ENCODE measurements around the gene S100A6.

The S100A6 gene

DNA sequence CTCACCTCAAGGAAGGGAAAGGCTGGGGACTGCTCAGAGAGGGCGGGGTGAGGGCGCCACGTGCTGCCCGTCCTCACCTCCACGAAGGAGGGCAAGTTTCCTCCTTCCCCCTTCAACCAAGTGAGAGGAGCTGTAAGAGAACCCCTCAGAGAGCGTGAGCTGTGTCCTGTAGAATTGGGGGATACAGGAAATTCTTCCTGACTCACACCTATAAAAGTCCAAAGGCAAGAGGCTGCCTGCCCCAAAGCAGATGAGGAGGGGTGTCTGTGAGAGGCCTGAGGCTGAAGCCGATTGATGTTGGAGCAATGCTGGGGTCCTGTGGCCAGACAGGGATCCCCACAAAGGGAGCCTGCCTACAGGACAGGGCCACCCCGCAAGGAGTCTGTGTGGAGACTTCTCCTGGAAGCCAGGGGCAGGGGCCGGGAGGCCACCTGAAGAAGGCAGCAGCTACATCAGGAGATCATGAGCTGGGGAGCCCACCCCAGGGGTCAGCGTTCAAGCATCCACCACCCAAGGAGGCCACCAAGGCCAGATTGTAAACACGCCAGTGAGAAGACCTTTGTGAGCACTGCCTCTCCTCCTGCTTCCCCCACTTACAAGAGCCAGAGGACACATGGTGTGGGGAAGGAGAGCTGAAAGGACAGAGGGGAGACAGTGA lies 27.7 kb downstream of the S100A6 start:
- Mint-ChIP-seq H3K27ac (peak overlapping the region in 1 of 2 donors; percentile 46), H3K36me3 (ENCODE audit: insufficient read depth) (no peaks in the 10 kb centered on the region), H3K4me1 (ENCODE audit: low read depth in 2 of 2) (peaks cover 5 to 7% of the 10 kb centered on the region in 2 donors), H3K4me3 (no peak overlapping the region), H3K27me3 (no peaks in the 10 kb centered on the region), H3K9me3 (no peaks in the 10 kb centered on the region)
- no peak for DNase-seq
- no peak for ATAC-seq (replicated peaks)

DNA sequence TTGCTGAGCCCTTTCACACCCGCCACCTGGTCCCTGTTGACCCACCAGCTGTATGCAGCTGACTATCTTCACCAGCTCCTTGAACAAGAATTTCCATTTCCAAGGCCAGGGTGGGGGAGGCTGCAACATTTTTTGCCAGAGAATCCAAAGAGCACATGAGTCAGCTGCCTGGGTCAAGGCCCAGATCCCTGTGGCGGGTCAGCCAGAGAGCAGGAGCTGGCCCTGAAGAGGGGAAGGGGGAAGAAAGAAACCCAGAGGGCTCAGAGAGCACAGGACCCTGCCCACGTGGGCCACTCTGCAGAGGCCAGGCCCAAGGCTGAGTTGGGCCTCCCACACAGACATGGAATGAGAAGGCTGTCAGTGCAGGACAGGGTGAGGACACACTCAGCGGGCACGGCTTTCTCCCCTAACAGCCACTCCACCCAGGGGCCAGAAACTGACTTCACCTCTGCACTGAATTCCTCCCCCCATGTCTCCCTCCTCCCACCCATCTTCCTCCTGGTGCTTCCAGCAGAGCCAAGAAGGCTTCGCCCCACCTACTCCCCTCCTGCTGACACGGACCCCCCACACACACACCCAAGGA lies 28.9 kb downstream of the S100A6 start:
- peaks cover 0 to 4% of the 10 kb centered on the region in 2 donors for H3K27me3 Mint-ChIP-seq
- H3K4me1 Mint-ChIP-seq (ENCODE audit: low read depth in 2 of 2) = peaks cover 5 to 7% of the 10 kb centered on the region in 2 donors
- ATAC-seq (replicated peaks) = no peak
- H3K27ac Mint-ChIP-seq = no peak overlapping the region
- no peaks in the 10 kb centered on the region for H3K9me3 Mint-ChIP-seq
- no peaks in the 10 kb centered on the region for H3K36me3 Mint-ChIP-seq (ENCODE audit: insufficient read depth)
- DNase-seq = no peak
- no peak overlapping the region for H3K4me3 Mint-ChIP-seq

DNA sequence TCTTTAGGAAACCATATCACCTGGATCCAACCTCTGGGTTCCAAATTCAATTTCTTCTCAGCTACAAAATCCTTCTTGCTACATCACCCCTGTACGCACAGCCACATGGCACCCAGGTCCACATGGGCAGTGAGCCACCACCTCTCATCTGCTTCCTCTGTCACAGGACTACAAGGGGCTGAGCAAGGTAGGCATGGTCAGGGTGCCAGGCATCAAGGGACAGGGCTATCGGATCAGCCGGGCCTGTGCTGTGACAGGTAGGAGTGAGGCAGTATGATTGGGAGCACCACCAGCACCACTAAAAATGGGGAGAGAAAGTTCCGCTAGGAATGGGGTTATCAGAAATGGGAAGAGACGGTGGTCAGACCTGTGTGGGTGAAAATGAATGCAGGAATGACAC lies 29.4 kb downstream of the S100A6 start:
- Mint-ChIP-seq H3K27me3 (peaks cover 0 to 6% of the 10 kb centered on the region in 2 donors), H3K27ac (no peak overlapping the region), H3K4me3 (no peak overlapping the region)

DNA sequence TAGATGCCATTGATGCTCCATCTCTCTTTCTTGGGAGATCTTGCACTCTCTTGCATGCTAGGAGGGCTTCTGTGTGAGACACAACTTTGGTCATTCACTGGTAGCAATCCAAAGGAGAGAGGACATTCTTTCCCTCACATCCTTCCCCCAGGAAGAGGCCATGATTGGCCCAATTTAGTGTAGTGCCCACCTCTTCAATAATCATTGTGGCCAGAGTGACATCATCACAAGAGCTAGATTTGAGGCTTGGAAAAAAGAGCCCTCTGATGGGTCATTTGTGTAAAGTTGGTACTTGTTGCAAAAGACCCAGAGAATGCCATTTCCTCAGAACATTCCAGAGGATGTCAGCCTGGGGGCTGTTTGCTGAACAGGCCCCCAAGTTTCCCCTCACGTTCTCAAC lies 30.2 kb downstream of the S100A6 start:
- no peaks in the 10 kb centered on the region for H3K36me3 Mint-ChIP-seq (ENCODE audit: insufficient read depth)
- peaks cover 2 to 6% of the 10 kb centered on the region in 2 donors for H3K27me3 Mint-ChIP-seq
- no peaks in the 10 kb centered on the region for H3K4me1 Mint-ChIP-seq (ENCODE audit: low read depth in 2 of 2)
- no peak for DNase-seq
- H3K27ac Mint-ChIP-seq = no peak overlapping the region
- H3K9me3 Mint-ChIP-seq = no peaks in the 10 kb centered on the region
- no peak for ATAC-seq (replicated peaks)
- no peak overlapping the region for H3K4me3 Mint-ChIP-seq

More for the DNA sequence above, 29.4 kb downstream of the S100A6 start:
- DNase-seq = no peak
- no peaks in the 10 kb centered on the region for H3K9me3 Mint-ChIP-seq
- ATAC-seq (replicated peaks) = no peak
- peaks cover 5 to 6% of the 10 kb centered on the region in 2 donors for H3K4me1 Mint-ChIP-seq (ENCODE audit: low read depth in 2 of 2)
- H3K36me3 Mint-ChIP-seq (ENCODE audit: insufficient read depth) = no peaks in the 10 kb centered on the region

DNA sequence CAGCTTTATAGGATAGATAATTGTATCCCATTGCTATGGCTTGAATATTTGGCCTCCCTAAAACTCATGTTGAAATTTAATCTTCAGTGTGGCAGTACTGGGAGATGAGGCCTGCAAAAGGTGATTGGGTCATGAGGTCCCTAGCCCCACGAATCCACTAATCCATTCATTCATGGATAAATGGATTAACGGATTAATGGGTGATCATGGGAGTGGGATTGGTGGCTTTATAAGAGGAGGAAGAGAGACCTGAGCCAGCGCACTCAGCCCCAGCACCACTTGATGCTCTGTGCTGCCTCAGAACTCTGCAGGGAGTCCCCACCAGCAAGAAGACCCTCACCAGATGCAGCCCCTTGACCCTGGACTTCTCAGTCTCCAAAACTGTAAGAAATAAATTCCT lies 32.0 kb downstream of the S100A6 start:
- no peaks in the 10 kb centered on the region for H3K9me3 Mint-ChIP-seq
- no peak overlapping the region for H3K4me3 Mint-ChIP-seq
- no peaks in the 10 kb centered on the region for H3K36me3 Mint-ChIP-seq (ENCODE audit: insufficient read depth)
- DNase-seq (no peak), ATAC-seq (replicated peaks) (no peak)
- H3K27me3 Mint-ChIP-seq = peaks cover 18 to 21% of the 10 kb centered on the region in 2 donors
- H3K4me1 Mint-ChIP-seq (ENCODE audit: low read depth in 2 of 2) = no peaks in the 10 kb centered on the region
- no peak overlapping the region for H3K27ac Mint-ChIP-seq

DNA sequence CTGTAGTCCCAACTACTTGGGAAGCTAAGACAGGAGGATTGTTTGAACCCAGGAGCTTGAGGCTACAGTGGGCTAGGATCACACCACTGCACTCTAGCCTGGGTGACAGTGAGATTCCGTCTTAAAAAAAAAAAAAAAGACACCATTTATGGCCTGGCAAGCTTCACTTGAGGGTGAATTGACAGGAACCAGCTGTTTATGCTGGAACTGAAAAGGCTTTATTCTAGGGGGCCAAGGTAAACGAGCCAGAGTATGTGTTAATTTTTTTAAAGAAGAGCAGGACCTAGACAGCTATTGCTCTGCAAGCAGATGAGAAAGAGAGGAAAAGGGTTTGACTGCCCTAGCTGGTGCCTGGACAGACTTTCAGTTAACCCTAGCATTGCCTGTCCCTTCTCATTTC lies 37.0 kb downstream of the S100A6 start:
- no peaks in the 10 kb centered on the region for H3K4me1 Mint-ChIP-seq (ENCODE audit: low read depth in 2 of 2)
- H3K27me3 Mint-ChIP-seq = peaks cover 39 to 49% of the 10 kb centered on the region in 2 donors
- H3K9me3 Mint-ChIP-seq = no peaks in the 10 kb centered on the region
- DNase-seq = no peak
- H3K27ac Mint-ChIP-seq = no peak overlapping the region
- H3K36me3 Mint-ChIP-seq (ENCODE audit: insufficient read depth) = no peaks in the 10 kb centered on the region
- ATAC-seq (replicated peaks) = no peak
- no peak overlapping the region for H3K4me3 Mint-ChIP-seq

DNA sequence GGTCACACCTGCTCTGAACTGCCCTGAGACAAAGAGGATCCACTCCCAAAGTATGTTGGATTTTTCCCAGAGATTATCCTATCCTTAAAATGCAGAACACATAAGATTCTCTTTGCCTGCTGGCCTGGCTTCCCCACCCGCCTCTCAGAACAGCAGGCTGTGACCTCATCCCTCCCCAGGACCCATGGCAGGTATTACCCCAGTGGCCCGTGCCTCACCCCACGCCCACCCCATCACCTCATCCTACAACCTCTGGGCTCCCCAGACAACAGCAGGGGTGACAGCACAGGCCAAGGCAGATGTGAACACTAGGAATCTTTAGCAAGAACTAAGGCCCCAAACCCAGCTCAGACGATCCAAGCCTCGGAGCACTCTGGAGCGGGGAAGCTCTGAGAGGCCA lies 40.3 kb downstream of the S100A6 start:
- Mint-ChIP-seq H3K27me3 (peaks cover 52 to 78% of the 10 kb centered on the region in 2 donors), H3K4me3 (no peak overlapping the region), H3K9me3 (no peaks in the 10 kb centered on the region), H3K4me1 (ENCODE audit: low read depth in 2 of 2) (no peaks in the 10 kb centered on the region), H3K27ac (no peak overlapping the region), H3K36me3 (ENCODE audit: insufficient read depth) (no peaks in the 10 kb centered on the region)
- DNase-seq (no peak), ATAC-seq (replicated peaks) (no peak)

DNA sequence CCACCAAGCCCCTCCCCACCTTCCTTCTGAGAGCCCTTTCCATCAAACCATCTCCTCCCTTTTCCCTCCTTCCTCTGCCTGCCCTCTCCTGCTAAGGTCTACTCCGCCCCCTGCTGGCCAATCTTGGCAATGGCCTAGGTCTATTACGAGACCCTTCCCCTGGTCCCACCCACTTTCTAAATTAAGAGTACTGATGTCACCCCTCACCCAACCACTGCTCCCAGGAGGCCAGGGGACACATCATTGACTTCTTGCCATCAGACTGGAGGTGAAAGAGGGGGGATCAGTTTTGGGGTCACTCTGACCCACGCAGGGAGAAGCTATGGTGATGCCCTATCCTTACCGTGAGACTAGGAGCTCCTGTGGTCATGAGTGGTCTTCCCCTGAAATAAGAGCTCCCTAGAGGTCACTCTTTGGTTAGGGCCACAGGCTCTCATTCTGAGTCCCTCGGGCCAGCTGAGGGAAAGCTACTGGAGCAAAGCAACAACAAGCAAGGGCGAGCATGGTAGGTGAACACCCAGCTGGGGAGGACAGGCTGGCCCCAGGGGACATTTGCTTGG lies 40.7 kb downstream of the S100A6 start:
- DNase-seq (peak; percentile 60 to 71 (median 62)), ATAC-seq (replicated peaks) (peak; percentile 51)
- no peaks in the 10 kb centered on the region for H3K4me1 Mint-ChIP-seq (ENCODE audit: low read depth in 2 of 2)
- H3K27ac Mint-ChIP-seq = no peak overlapping the region
- no peaks in the 10 kb centered on the region for H3K36me3 Mint-ChIP-seq (ENCODE audit: insufficient read depth)
- H3K27me3 Mint-ChIP-seq = peaks cover 53 to 74% of the 10 kb centered on the region in 2 donors
- H3K4me3 Mint-ChIP-seq = no peak overlapping the region
- H3K9me3 Mint-ChIP-seq = no peaks in the 10 kb centered on the region

DNA sequence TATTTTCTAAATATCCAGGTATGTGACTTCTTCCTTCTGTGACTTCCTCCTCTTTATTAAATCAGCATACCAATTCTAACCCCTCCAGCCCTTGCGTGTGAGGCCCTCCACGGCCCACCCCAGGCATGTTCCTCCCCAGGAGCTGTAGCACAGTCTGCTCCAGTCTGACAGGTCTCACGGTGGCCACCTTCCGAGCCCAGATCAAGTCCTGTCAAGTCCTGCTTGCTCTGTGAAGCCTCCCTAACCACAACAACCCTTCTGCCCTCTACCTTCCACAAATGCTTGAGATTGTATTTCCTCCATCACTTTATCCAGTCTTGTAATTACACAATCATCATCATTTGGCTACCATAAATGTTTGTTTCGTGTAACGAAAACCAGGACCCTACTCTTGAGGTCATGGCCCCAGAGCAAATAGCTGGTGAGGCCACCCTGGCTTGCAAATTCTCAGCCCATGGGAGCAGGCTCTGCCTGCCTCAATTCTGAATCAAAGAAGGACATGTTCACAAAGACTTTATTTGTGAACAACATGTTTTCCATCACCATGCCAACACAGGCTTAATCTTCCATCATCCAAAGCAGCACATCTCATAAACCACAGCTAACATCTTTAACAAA lies 42.3 kb downstream of the S100A6 start:
- peaks cover 46 to 58% of the 10 kb centered on the region in 2 donors for H3K27me3 Mint-ChIP-seq
- H3K9me3 Mint-ChIP-seq = no peaks in the 10 kb centered on the region
- no peak overlapping the region for H3K27ac Mint-ChIP-seq
- ATAC-seq (replicated peaks) = no peak
- no peaks in the 10 kb centered on the region for H3K4me1 Mint-ChIP-seq (ENCODE audit: low read depth in 2 of 2)
- DNase-seq = no peak
- no peaks in the 10 kb centered on the region for H3K36me3 Mint-ChIP-seq (ENCODE audit: insufficient read depth)
- H3K4me3 Mint-ChIP-seq = no peak overlapping the region

DNA sequence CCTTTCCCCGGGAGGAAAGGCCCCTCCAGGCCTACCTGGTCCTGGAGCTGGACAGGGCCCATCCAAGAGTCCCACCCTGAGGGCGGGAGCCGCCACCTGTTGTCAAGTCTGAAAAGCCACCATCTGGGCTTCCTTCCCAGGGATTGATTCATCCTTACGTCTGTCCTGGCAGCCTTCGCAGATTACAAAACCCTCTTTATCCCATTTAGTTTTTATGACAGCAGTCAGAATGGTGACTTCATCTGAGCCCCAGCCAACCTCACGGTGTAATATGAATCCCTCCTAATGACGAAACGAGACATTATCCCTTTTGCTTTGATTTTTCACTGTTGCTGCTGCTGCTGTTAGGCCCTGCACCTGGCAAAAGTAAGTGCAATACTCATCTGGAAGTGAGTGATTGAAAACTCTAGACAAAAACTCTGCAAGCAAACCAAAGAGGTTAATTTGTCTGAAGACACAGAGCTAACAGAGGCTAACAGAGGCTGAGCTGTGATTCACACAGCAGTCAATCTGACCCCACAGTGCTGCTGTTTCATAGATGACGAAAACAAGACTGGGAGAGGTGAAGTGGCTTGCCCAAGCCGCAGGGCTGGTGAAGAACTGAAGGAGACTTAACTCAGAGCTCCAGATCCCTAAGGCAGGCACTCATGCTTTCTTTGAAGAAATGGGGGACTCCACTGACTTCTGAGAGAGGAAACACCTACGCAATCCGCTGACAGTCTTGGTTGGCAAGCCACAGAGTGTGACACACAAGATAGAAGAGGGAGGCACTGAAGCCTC lies 45.3 kb downstream of the S100A6 start:
- ATAC-seq (replicated peaks) (no peak), DNase-seq (no peak)
- Mint-ChIP-seq H3K9me3 (no peaks in the 10 kb centered on the region), H3K36me3 (ENCODE audit: insufficient read depth) (no peaks in the 10 kb centered on the region), H3K27ac (no peak overlapping the region), H3K4me1 (ENCODE audit: low read depth in 2 of 2) (no peaks in the 10 kb centered on the region), H3K4me3 (no peak overlapping the region), H3K27me3 (peaks cover 43 to 65% of the 10 kb centered on the region in 2 donors)

DNA sequence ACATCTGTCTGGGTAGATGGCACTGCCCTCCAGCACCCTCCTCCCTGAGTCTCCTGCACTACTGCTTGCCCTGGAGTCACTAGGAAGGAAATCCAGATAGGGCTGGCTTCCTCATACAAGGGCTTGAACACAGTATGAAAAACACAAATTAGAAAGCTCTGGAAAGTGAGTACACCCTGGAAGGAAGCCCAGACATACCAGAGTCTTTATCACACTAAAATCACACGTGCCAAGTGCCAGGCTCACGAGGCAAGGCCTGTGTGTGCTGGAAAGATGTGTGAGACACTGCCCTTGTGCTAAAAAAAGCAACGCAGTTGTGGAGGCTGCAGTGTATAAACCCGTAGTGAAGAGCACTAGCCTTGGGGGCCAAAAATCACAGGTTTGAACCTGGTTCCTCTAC lies 47.1 kb downstream of the S100A6 start:
- Mint-ChIP-seq H3K4me3 (no peak overlapping the region), H3K27ac (no peak overlapping the region), H3K4me1 (ENCODE audit: low read depth in 2 of 2) (no peaks in the 10 kb centered on the region), H3K36me3 (ENCODE audit: insufficient read depth) (no peaks in the 10 kb centered on the region), H3K9me3 (no peaks in the 10 kb centered on the region), H3K27me3 (peaks cover 58 to 71% of the 10 kb centered on the region in 2 donors)
- no peak for DNase-seq
- ATAC-seq (replicated peaks) = no peak

DNA sequence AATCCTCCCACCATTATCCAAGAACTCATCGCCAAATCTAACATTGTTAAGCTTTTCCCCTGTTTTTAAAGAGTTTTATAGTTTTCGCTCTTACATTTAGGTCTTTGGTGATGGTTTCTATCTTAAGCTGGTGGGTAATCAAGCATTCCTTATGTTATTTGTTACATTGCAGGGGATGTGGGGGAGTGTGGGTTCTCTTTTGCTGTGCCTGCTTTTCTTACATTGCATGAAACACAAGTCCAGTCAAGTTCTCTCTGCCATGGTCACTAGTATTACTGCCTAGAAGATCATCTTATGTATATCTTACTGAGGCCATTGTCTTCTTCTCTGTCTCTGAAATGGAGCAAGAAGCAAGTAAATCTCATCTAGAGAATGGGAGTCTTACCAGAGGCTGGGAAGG lies 48.1 kb downstream of the S100A6 start:
- no peaks in the 10 kb centered on the region for H3K9me3 Mint-ChIP-seq
- H3K27me3 Mint-ChIP-seq = peaks cover 57 to 68% of the 10 kb centered on the region in 2 donors
- no peak overlapping the region for H3K4me3 Mint-ChIP-seq
- DNase-seq (no peak), ATAC-seq (replicated peaks) (no peak)
- H3K27ac Mint-ChIP-seq = no peak overlapping the region
- no peaks in the 10 kb centered on the region for H3K4me1 Mint-ChIP-seq (ENCODE audit: low read depth in 2 of 2)
- no peaks in the 10 kb centered on the region for H3K36me3 Mint-ChIP-seq (ENCODE audit: insufficient read depth)

DNA sequence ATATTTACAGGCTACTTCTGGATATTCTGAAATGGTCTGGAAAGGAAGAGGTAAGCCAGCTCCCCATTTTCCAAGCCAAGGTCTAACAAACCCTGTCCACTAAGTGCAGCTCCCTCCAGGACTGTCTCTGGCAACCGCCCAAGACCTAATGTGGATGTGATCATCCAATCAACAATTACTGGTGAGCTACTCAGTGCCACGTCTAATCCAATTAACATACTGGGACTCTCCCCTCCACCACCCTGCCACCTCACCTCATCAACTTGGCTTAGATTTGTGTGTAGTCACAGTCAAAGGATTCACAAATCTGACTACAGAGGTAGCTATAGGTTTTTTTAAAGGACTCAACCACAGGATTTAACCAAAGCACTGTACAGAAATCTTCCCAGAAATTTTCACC lies 49.9 kb downstream of the S100A6 start:
- ATAC-seq (replicated peaks) (no peak), DNase-seq (no peak)
- no peak overlapping the region for H3K4me3 Mint-ChIP-seq
- H3K9me3 Mint-ChIP-seq = no peaks in the 10 kb centered on the region
- H3K27me3 Mint-ChIP-seq = peaks cover 61 to 68% of the 10 kb centered on the region in 2 donors
- H3K36me3 Mint-ChIP-seq (ENCODE audit: insufficient read depth) = no peaks in the 10 kb centered on the region
- H3K4me1 Mint-ChIP-seq (ENCODE audit: low read depth in 2 of 2) = no peaks in the 10 kb centered on the region
- no peak overlapping the region for H3K27ac Mint-ChIP-seq

Data from effector memory CD8-positive, alpha-beta T cell (primary cell).